Fibroblast of mammary gland (primary cell): ENCODE results near the gene IGF1R.

ENCODE experiments used
- DNase-seq: peaks from one replicate; pipeline ENCODE4 v3.0.0-alpha.2; 2010; ENCODE audit warnings: low read depth
- H3K4me3 ChIP-seq: 2 replicates; pipeline ENCODE4 v1.5.1; 2011; ENCODE audit warnings: low read depth, mild to moderate bottlenecking, low read length, moderate library complexity; ENCODE audit not compliant: control insufficient read depth
- CTCF ChIP-seq: conservative IDR thresholded peaks from 2 replicates; pipeline ENCODE4 v1.5.1; 2011; ENCODE audit warnings: low read depth, low read length, inconsistent platforms; ENCODE audit not compliant: control insufficient read depth, insufficient read depth

IGF1R gene

GRCh38 chr15:98887976-98888375 lies 239.6 kb downstream of the IGF1R start:
- no peak overlapping the region for H3K4me3 ChIP-seq
- TF ChIP-seq CTCF = no peak
- no peak for DNase-seq

- peak; percentile 68 for DNase-seq
- no peak overlapping the region for H3K4me3 ChIP-seq
- TF ChIP-seq CTCF = no peak
These were observed 240.6 kb downstream of the IGF1R start for GRCh38 chr15:98888820-98889479.

GRCh38 chr15:98889930-98890695 lies 241.8 kb downstream of the IGF1R start:
- TF ChIP-seq CTCF = no peak
- peak; percentile 97 for DNase-seq
- H3K4me3 ChIP-seq = no peak overlapping the region

GRCh38 chr15:98891301-98891700 lies 243.0 kb downstream of the IGF1R start:
- no peak for DNase-seq
- TF ChIP-seq CTCF = no peak
- no peak overlapping the region for H3K4me3 ChIP-seq

GRCh38 chr15:98893401-98893800 lies 245.1 kb downstream of the IGF1R start:
- DNase-seq = no peak
- TF ChIP-seq CTCF = no peak
- no peak overlapping the region for H3K4me3 ChIP-seq

GRCh38 chr15:98894312-98894711 lies 246.0 kb downstream of the IGF1R start:
- DNase-seq = peak; percentile 71
- TF ChIP-seq CTCF = no peak
- no peak overlapping the region for H3K4me3 ChIP-seq
